CD14-positive monocyte (primary cell): ENCODE data around the gene CHRNA1. TPM values are rescaled to one million over a fixed set of nuclear protein-coding genes. Genes with fewer than 3 reads are reported as not detected.

Experiments
- DNase-seq, 3 donors: peaks; one replicate each; pipeline ENCODE4 v3.0.0-alpha.2; 2011 to 2022
- H2AFZ ChIP-seq: 2 replicates; pipeline ENCODE4 v1.6.0; 2012; ENCODE audit warnings: mild to moderate bottlenecking, low read depth, low read length, inconsistent platforms; ENCODE audit not compliant: insufficient read depth, poor library complexity, severe bottlenecking
- H3K27ac ChIP-seq, 2 donors: 1 replicate in 1 of 2; 2 replicates in 1 of 2; pipeline ENCODE4 v1.5.1; 2012 to 2013; ENCODE audit warnings: low read length in 2 of 2, control low read depth in 1 of 2, inconsistent platforms in 1 of 2, low read depth in 1 of 2, mild to moderate bottlenecking in 1 of 2
- H3K27me3 ChIP-seq, 2 donors: one replicate each; pipeline versions ENCODE4 v1.6.0 to v1.6.1; 2011 to 2013; ENCODE audit warnings: low read length in 2 of 2; ENCODE audit not compliant: control insufficient read depth in 2 of 2, insufficient read depth in 2 of 2
- H3K36me3 ChIP-seq, 2 donors: replicated peaks in 1 of 2; 1 replicate in 1 of 2; 2 replicates in 1 of 2; pipeline versions ENCODE4 v1.5.1 to v1.6.1; 2012 to 2013; ENCODE audit warnings: low read length in 2 of 2, control low read depth in 1 of 2, inconsistent platforms in 1 of 2, mild to moderate bottlenecking in 1 of 2; ENCODE audit not compliant: insufficient read depth in 2 of 2, control insufficient read depth in 1 of 2
- H3K4me1 ChIP-seq, 2 donors: 1 replicate in 1 of 2; 2 replicates in 1 of 2; pipeline versions ENCODE4 v1.5.1 to v1.6.1; 2012 to 2013; ENCODE audit warnings: low read length in 2 of 2, control low read depth in 1 of 2, inconsistent platforms in 1 of 2, mild to moderate bottlenecking in 1 of 2, moderate library complexity in 1 of 2; ENCODE audit not compliant: insufficient read depth in 2 of 2, control insufficient read depth in 1 of 2
- H3K4me2 ChIP-seq: replicated peaks from 2 replicates; pipeline ENCODE3; 2012; ENCODE audit warnings: low read length, moderate library complexity, mild to moderate bottlenecking; ENCODE audit not compliant: poor library complexity, severe bottlenecking; ENCODE audit errors: extremely low read depth
- H3K4me3 ChIP-seq, 3 experiments: fragments of 200-600 bp in 1 of 3; sonication (generic) in 1 of 3; replicated peaks in 1 of 3; 1 replicate in 2 of 3; 2 replicates in 1 of 3; pipeline ENCODE4 v1.5.1; 2011 to 2013; ENCODE audit warnings: low read length in 3 of 3, mild to moderate bottlenecking in 3 of 3, control low read depth in 2 of 3, low read depth in 2 of 3, inconsistent platforms in 1 of 3, moderate library complexity in 1 of 3
- H3K79me2 ChIP-seq: 2 replicates; pipeline ENCODE4 v1.6.0; 2012; ENCODE audit warnings: mild to moderate bottlenecking, control low read depth, inconsistent platforms, low read length, moderate library complexity; ENCODE audit not compliant: insufficient read depth
- H3K9ac ChIP-seq: 2 replicates; pipeline ENCODE4 v1.6.0; 2017; ENCODE audit warnings: low read length, mild to moderate bottlenecking; ENCODE audit not compliant: insufficient read depth, poor library complexity, severe bottlenecking
- H3K9me3 ChIP-seq, 2 donors: replicated peaks in 1 of 2; 1 replicate in 1 of 2; 2 replicates in 1 of 2; pipeline versions ENCODE4 v1.5.1 to v1.6.1; 2012 to 2013; ENCODE audit warnings: low read length in 2 of 2, control low read depth in 1 of 2; ENCODE audit not compliant: control insufficient read depth in 1 of 2, insufficient read depth in 1 of 2
- H4K20me1 ChIP-seq: 2 replicates; pipeline ENCODE4 v1.6.0; 2012; ENCODE audit warnings: mild to moderate bottlenecking, low read length, control low read depth, moderate library complexity; ENCODE audit not compliant: insufficient read depth
- H3K27ac Mint-ChIP-seq, 7 donors: one replicate each; pipeline ENCODE4 v1.8.0; 2020; ENCODE audit warnings: mild to moderate bottlenecking in 7 of 7, mixed read lengths in 7 of 7, moderate library complexity in 6 of 7, inconsistent platforms in 2 of 7
- H3K27me3 Mint-ChIP-seq, 3 donors: one replicate each; pipeline ENCODE4 v1.8.0; 2021 to 2022; ENCODE audit warnings: low read depth in 3 of 3, mild to moderate bottlenecking in 3 of 3, mixed read lengths in 3 of 3, moderate library complexity in 3 of 3, inconsistent platforms in 1 of 3
- H3K36me3 Mint-ChIP-seq, 2 donors: one replicate each; pipeline ENCODE4 v1.8.0; 2020; ENCODE audit warnings: mixed read lengths in 2 of 2, inconsistent platforms in 1 of 2, mild to moderate bottlenecking in 1 of 2
- H3K4me1 Mint-ChIP-seq: one replicate; pipeline ENCODE4 v1.8.0; 2020; ENCODE audit warnings: mild to moderate bottlenecking, mixed read lengths
- H3K4me3 Mint-ChIP-seq, 2 donors: one replicate each; pipeline ENCODE4 v1.8.0; 2020; ENCODE audit warnings: mild to moderate bottlenecking in 2 of 2, mixed read lengths in 2 of 2, moderate library complexity in 1 of 2
- H3K9me3 Mint-ChIP-seq, 7 donors: one replicate each; pipeline ENCODE4 v1.8.0; 2020 to 2022; ENCODE audit warnings: mixed read lengths in 7 of 7, mild to moderate bottlenecking in 6 of 7, moderate library complexity in 6 of 7, inconsistent platforms in 2 of 7
- CTCF ChIP-seq: fragments of 200-600 bp; IDR thresholded peaks from one replicate; pipeline ENCODE4 v1.8.0; 2022; ENCODE audit warnings: antibody characterized with exemption, mild to moderate bottlenecking
- WGBS: methylation state at CpG from one replicate; pipeline ENCODE4 v1.1.5; 2013; ENCODE audit warnings: missing lambda C conversion rate; ENCODE audit not compliant: insufficient coverage; 5-methylcytosine and 5-hydroxymethylcytosine counted together
- intact Hi-C, 2 donors: fragments of 100-400 bp; cut with micrococcal nuclease; formaldehyde crosslinking; loops; one replicate each; pipeline versions ENCODE4 v1.15.0 to v1.15.1; 2023
- polyA plus RNA-seq, 3 donors: library from polyadenylated mRNA; depleted of rRNA in 1 of 3; unstranded in 2 of 3; stranded (reverse) in 1 of 3; fragments of 300-500 nt in 2 of 3; fragments of >200 nt in 1 of 3; fragmentation: Illumina TruSeq in 2 of 3; gene quantifications; 1 replicate in 2 of 3; 2 replicates in 1 of 3; pipeline ENCODE4 v1.2.3, GENCODE V29; 2012 to 2021

CHRNA1 gene
- polyA plus RNA-seq, 3 donors: not detected

- Histone ChIP-seq H3K4me1 (no peaks in the 10 kb centered on the region), H3K36me3 (no peaks in the 10 kb centered on the region), H3K27me3 (peaks cover 0 to 22% of the 10 kb centered on the region in 2 donors), H2AFZ (no peak overlapping the region), H3K79me2 (no peaks in the 10 kb centered on the region), H3K9me3 (no peaks in the 10 kb centered on the region), H3K27ac (no peak overlapping the region), H4K20me1 (no peaks in the 10 kb centered on the region), H3K4me3 (no peak overlapping the region), H3K9ac (no peak overlapping the region), H3K4me2 (no peak overlapping the region)
- no peak for TF ChIP-seq CTCF
- peaks cover 0 to 3% (median 0%) of the 10 kb centered on the region in 7 donors for H3K9me3 Mint-ChIP-seq
- no CpG with 5 or more reads among the region's 5 CpGs for WGBS
- H3K4me1 Mint-ChIP-seq: peaks cover under 1% of the 10 kb centered on the region
- intact Hi-C loops: no loop called here
- no peak overlapping the region for H3K4me3 Mint-ChIP-seq
- DNase-seq: no peak
- no peaks in the 10 kb centered on the region for H3K36me3 Mint-ChIP-seq
- peak overlapping the region in 1 of 7 donors; percentile 7 for H3K27ac Mint-ChIP-seq
- peaks cover 23 to 33% (median 25%) of the 10 kb centered on the region in 3 donors for H3K27me3 Mint-ChIP-seq
Measured at GRCh38 chr2:174745142-174745541, 19.1 kb downstream of the CHRNA1 start.

GRCh38 chr2:174744111-174744510 is 20.2 kb downstream of the CHRNA1 start:
- no peak overlapping the region for H2AFZ ChIP-seq
- no peaks in the 10 kb centered on the region for H3K36me3 ChIP-seq
- TF ChIP-seq CTCF: no peak
- Mint-ChIP-seq H3K27ac (no peak overlapping the region), H3K36me3 (no peaks in the 10 kb centered on the region), H3K4me3 (no peak overlapping the region), H3K9me3 (peaks cover 0 to 3% (median 0%) of the 10 kb centered on the region in 7 donors), H3K4me1 (peaks cover 3% of the 10 kb centered on the region), H3K27me3 (peaks cover 16 to 29% (median 19%) of the 10 kb centered on the region in 3 donors)
- H3K4me2 ChIP-seq: no peak overlapping the region
- H3K9ac ChIP-seq: no peak overlapping the region
- H3K79me2 ChIP-seq: no peaks in the 10 kb centered on the region
- WGBS: 100% methylated on average over 1 of the region's 2 CpGs
- no peak for DNase-seq
- H3K4me1 ChIP-seq: peaks cover under 1% of the 10 kb centered on the region in 2 donors
- no peaks in the 10 kb centered on the region for H3K9me3 ChIP-seq
- no peak overlapping the region for H3K4me3 ChIP-seq
- intact Hi-C loops: no loop called here
- H3K27me3 ChIP-seq: peaks cover 0 to 12% of the 10 kb centered on the region in 2 donors
- no peaks in the 10 kb centered on the region for H4K20me1 ChIP-seq
- H3K27ac ChIP-seq: no peak overlapping the region
